Effector memory CD8-positive, alpha-beta T cell (primary cell): ENCODE measurements around the gene TCL1B.
"Not testable (repeated sequence)": the region's sequence is repeated elsewhere in the genome, so short reads cannot be mapped to it uniquely, and the experiment has no call there.

ENCODE experiments used
- ATAC-seq: fragments of 150-1000 bp; cut with Tn5 transposase; replicated peaks from 2 replicates; pipeline ENCODE4 v1.10.0; 2021; ENCODE audit warnings: mild to moderate bottlenecking, moderate library complexity
- DNase-seq, 3 experiments: peaks; one replicate each; pipeline ENCODE4 v3.0.0; 2021
- H3K27ac Mint-ChIP-seq, 2 donors: one replicate each; pipeline ENCODE4 v1.8.0; 2022; ENCODE audit warnings: mild to moderate bottlenecking in 2 of 2, mixed read lengths in 2 of 2, moderate library complexity in 2 of 2
- H3K27me3 Mint-ChIP-seq, 2 donors: one replicate each; pipeline ENCODE4 v1.8.0; 2022; ENCODE audit warnings: mixed read lengths in 2 of 2
- H3K36me3 Mint-ChIP-seq: one replicate; pipeline ENCODE4 v1.8.0; 2022; ENCODE audit warnings: mild to moderate bottlenecking, moderate library complexity, mixed read lengths; ENCODE audit not compliant: insufficient read depth
- H3K4me1 Mint-ChIP-seq, 2 donors: one replicate each; pipeline ENCODE4 v1.8.0; 2022; ENCODE audit warnings: low read depth in 2 of 2, mixed read lengths in 2 of 2
- H3K4me3 Mint-ChIP-seq, 2 donors: one replicate each; pipeline ENCODE4 v1.8.0; 2022; ENCODE audit warnings: mild to moderate bottlenecking in 2 of 2, mixed read lengths in 2 of 2, moderate library complexity in 2 of 2
- H3K9me3 Mint-ChIP-seq, 2 donors: one replicate each; pipeline ENCODE4 v1.8.0; 2022; ENCODE audit warnings: mixed read lengths in 2 of 2

TCL1B gene

DNA sequence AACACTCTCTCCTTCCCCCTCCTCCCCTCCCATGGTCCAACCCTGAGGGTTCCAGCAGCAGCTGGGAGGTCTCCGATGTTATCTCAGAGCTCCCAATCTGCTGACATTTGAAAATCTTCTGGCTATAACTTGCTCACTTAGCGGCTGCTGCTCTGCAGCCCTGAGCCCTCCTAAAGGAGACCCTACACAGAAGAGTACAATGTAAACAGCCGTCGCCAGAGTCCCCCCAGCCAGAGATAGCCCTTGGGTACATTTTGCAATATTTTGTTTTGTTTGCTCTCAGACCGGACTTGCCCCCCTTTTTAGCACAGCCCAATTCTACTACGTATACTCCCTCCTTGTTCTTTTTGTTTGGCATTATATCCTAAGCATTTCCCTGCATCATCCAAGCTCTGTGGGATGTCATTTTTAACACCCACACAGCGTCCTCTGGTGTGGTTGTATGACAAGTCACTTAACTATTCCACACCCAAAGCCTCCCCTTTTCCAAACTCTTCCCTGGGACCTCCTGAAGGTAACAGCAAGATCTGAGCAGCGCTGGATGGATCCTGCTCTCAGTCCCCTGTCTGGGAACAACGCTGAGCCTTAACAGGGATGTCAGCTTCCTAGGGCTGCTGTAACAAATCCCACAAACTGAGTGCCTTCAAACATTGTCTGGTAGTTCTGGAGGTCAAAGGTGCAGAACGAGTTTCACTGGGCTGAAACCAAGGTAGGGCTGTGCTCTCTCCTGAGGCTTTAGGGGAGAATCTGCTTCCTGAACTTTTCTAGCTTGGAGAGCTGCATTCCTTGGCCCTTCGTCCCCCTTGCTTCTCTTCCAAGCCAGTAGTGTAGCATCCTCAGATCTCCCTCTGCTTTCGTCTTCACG is 25.3 kb upstream of the TCL1B start:
- ATAC-seq = no peak
- Mint-ChIP-seq H3K9me3 (no peaks in the 10 kb centered on the region), H3K27ac (no peak overlapping the region), H3K36me3 (no peaks in the 10 kb centered on the region), H3K27me3 (peaks cover 44 to 69% of the 10 kb centered on the region in 2 donors), H3K4me1 (peaks cover 0 to 2% of the 10 kb centered on the region in 2 donors), H3K4me3 (no peak overlapping the region)
- DNase-seq = no peak

DNA sequence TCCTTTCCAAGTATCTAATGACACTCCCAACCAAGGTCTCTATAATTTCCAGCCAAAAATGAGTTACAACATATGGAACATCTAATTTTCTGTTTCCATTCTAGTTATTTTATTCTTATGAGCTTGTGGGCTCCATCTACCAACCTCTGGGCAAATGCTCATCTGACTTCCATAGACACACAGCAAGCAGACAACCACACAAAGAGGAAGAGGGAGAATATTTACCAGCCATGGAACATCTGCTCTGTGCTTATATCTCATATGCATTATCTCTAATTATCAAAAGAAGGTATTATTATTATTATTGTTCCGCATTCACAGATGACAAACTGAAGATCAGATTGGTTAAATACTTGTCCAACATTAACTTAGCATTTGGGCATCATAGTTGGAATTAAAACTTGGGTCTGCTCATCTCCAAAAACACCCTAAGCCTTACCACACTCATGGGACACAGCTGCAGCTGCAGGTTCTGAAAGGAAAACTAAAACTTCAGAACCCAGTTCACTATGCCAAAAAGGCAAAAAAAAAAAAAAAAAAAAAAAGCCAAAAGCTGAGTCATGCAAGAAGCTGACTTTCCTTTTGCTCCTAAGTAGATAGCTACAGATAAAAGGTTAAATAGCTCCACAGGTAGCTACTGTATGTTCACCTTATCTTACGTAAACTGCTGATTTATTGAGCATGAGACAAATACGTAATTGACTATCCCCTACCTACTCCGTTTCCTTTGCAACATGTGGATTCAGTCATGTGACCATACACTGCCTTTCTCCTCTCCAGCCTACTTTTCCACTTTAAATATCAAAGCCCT is 23.6 kb upstream of the TCL1B start:
- no peaks in the 10 kb centered on the region for H3K36me3 Mint-ChIP-seq
- no peak for ATAC-seq

DNA sequence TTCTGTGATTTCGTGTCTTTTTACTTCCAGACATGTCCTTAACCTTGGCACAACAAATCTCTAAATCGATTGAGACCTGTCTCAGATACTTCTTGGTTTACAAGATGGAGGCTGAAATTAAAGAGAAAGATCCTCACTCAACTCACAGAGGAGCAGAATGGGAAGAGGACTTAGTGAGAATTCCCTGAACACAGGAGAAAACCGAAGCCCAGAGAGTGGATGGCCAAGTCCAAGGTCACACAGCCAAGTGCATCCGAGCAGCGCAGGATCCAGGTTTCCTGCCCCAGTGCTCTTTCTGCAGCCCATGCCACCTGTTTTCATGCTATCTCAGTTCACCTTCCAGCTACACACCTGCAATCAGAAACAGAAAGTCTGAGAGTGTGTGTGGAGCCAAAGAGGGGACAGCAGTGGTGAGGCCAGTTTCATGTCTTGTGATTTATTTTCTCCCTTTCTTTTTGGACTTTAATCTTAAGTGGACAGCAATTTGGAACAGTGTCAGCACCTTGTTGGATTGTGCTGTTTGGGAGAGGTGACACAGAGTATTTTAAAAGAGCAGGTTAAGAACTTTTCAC is 22.9 kb upstream of the TCL1B start:
- no peak overlapping the region for H3K4me3 Mint-ChIP-seq
- H3K27ac Mint-ChIP-seq = no peak overlapping the region

More for the DNA sequence above, 23.6 kb upstream of the TCL1B start:
- Mint-ChIP-seq H3K4me3 (no peak overlapping the region), H3K9me3 (no peaks in the 10 kb centered on the region), H3K27ac (no peak overlapping the region), H3K4me1 (peaks cover 0 to 2% of the 10 kb centered on the region in 2 donors), H3K27me3 (peaks cover 45 to 82% of the 10 kb centered on the region in 2 donors)
- no peak for DNase-seq

DNA sequence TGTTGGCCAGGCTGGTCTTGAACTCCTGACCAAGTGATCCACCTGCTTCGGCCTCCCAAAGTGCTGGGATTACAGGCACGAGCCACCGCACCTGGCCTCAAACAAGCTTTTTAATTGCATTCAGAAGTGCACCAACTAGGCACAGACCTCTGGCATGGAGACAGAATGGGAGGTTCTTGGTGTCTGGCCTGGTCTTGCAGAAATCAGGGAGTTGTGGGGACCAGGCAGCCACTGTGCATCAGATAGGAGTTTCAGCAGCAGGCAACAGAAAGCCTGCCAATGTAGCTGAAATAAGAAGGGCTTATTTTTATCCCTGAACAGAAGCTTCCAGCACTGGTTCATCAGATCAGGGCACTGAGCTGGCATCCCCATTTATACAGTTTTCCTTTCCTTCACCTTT is 22.2 kb upstream of the TCL1B start:
- Mint-ChIP-seq H3K36me3 (no peaks in the 10 kb centered on the region), H3K27ac (no peak overlapping the region), H3K4me1 (peaks cover 0 to 2% of the 10 kb centered on the region in 2 donors), H3K27me3 (peaks cover 48 to 82% of the 10 kb centered on the region in 2 donors), H3K4me3 (no peak overlapping the region), H3K9me3 (no peaks in the 10 kb centered on the region)
- DNase-seq (no peak), ATAC-seq (no peak)

More for the DNA sequence above, 22.9 kb upstream of the TCL1B start:
- no peaks in the 10 kb centered on the region for H3K9me3 Mint-ChIP-seq
- ATAC-seq (no peak), DNase-seq (no peak)
- H3K4me1 Mint-ChIP-seq = peaks cover 0 to 2% of the 10 kb centered on the region in 2 donors
- no peaks in the 10 kb centered on the region for H3K36me3 Mint-ChIP-seq
- peaks cover 47 to 82% of the 10 kb centered on the region in 2 donors for H3K27me3 Mint-ChIP-seq

DNA sequence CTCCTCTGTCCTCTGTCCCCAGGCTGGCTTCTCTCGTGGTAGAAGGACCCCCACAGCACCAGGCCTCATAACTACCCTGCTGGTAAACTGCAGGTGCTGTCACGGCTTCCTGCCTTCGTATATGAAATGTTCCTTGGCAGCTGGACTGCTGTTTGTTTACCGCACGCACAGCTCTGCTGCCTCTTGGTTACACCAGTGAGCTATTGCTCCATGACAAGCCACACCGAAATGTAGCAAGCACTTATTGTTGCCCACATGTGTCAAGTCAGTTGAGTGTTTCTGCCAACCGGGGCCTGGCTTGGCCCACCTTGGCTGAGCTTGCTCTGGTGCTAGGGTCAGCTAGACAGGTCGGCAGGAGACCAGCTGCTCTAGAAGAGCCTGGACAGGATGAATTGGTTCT is 21.7 kb upstream of the TCL1B start:
- DNase-seq (no peak), ATAC-seq (no peak)
- H3K4me3 Mint-ChIP-seq = peak overlapping the region in 1 of 2 donors; percentile 29
- H3K27me3 Mint-ChIP-seq = peaks cover 48 to 82% of the 10 kb centered on the region in 2 donors
- H3K36me3 Mint-ChIP-seq = no peaks in the 10 kb centered on the region
- no peak overlapping the region for H3K27ac Mint-ChIP-seq
- peaks cover 0 to 2% of the 10 kb centered on the region in 2 donors for H3K4me1 Mint-ChIP-seq
- no peaks in the 10 kb centered on the region for H3K9me3 Mint-ChIP-seq

DNA sequence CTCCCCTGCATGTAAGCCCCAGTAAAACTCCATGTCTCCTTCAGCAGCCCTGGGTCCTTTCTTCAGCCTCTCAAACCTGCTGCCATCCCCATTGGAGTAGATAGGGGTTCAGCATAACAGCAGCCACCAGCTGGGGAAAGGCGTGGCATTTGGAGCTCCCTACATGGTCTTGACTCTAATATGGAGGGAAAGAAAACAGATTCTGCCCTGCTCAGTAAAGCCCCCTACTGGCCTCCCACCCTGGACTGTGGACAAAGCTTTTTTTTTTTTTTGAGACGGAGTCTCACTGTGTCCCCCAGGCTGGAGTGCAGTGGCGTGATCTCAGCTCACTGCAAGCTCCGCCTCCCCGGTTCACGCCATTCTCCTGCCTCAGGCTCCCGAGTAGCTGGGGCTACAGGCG is 20.7 kb upstream of the TCL1B start:
- not testable (repeated sequence) for H3K27ac Mint-ChIP-seq, H3K4me1 Mint-ChIP-seq, ATAC-seq, DNase-seq, H3K36me3 Mint-ChIP-seq, H3K9me3 Mint-ChIP-seq, H3K4me3 Mint-ChIP-seq
- H3K27me3 Mint-ChIP-seq = peaks cover 48 to 83% of the 10 kb centered on the region in 2 donors

DNA sequence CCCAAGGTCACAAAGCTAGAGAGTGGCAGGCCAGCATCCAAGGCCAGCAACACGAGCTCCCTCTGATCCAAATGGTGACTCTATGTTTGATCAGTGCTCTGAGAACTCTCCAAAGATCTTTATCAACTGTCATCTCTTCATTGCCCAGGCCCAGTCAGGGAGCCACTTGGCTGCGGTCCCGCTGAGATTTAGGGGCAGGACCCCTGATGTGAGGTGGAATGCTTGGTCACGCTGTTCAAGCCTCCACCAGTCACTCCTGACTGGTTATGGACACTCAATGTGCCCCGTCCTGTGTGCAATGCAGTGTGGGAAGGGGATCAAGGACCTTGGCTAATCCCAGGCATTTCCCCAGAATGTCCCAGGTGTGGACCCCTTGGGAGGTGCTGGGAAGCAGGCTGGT is 19.8 kb upstream of the TCL1B start:
- no peaks in the 10 kb centered on the region for H3K4me1 Mint-ChIP-seq
- peaks cover 48 to 83% of the 10 kb centered on the region in 2 donors for H3K27me3 Mint-ChIP-seq
- no peak overlapping the region for H3K27ac Mint-ChIP-seq
- no peak overlapping the region for H3K4me3 Mint-ChIP-seq
- H3K9me3 Mint-ChIP-seq = no peaks in the 10 kb centered on the region
- DNase-seq (no peak), ATAC-seq (no peak)
- no peaks in the 10 kb centered on the region for H3K36me3 Mint-ChIP-seq

DNA sequence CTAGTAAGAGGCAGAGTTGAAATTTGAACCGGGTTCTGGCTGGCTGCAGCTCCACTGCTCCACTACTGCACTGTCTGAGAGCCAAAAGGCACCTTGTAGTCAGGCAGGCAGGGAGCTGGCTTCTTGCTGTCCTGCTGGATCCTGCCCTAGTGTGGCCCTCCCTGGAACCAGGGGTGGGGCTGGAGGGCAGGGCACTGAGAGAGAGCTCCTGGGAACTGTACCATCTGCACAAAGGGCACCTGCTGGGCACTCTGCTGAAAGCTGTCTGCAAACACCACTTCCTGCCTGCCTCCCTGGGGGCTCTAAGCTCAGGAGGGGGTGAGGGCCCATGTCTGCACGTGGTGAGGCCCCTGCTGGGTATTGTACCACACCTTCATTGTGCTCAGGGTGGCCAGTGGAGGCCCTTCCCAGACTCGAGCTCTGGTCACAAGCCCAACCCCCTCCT is 19.0 kb upstream of the TCL1B start:
- H3K4me1 Mint-ChIP-seq = no peaks in the 10 kb centered on the region
- H3K9me3 Mint-ChIP-seq = no peaks in the 10 kb centered on the region
- no peaks in the 10 kb centered on the region for H3K36me3 Mint-ChIP-seq
- peaks cover 50 to 78% of the 10 kb centered on the region in 2 donors for H3K27me3 Mint-ChIP-seq
- no peak overlapping the region for H3K4me3 Mint-ChIP-seq
- DNase-seq = no peak
- no peak overlapping the region for H3K27ac Mint-ChIP-seq
- ATAC-seq = no peak

DNA sequence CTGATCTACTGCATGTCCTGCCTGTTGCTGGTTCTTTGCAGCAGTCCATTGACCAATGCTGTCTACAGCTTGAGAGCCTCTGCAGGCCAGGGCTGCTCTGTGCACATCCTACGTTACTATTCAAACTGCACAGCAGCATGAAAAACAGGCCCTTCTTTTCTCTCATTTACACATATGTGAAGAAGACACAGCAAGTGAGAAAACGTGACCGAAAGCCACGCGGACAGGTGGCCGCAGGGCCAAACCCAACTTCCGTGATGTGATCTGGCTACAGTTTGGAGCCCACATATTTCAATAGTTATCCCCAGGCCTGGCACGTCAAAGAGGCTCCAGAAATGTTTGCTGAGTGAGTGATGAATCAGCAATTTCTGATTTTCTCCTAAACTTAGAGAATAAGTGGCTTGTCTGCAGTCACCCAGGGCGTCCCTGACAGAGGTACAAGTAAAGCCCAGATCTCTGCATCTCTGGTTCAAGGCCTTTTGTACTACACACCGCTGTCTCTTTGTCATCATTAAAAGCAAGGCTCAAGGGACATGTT is 17.9 kb upstream of the TCL1B start:
- no peak overlapping the region for H3K27ac Mint-ChIP-seq

DNA sequence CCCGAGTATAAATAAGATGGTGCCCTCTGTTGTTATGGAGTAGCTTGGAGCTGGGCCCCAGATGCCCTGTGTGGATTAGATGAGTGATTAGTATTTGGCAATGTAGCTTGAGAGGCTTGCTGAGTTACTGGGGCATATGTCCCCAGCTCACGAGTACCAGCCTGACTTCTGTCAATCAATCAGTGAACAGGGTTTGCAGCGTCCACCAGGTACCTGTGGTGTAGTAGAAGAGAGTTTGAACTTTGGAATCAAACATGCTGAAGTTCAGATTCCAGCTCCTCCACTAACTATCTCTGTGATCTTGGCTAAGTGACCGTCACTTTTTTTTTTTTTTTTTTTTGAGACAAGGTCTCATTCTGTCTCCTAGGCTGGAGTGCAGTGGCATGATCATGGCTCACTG is 11.6 kb upstream of the TCL1B start:
- no peak overlapping the region for H3K27ac Mint-ChIP-seq
- peaks cover 71 to 84% of the 10 kb centered on the region in 2 donors for H3K27me3 Mint-ChIP-seq
- ATAC-seq = no peak
- no peak overlapping the region for H3K4me3 Mint-ChIP-seq
- DNase-seq = no peak
- no peaks in the 10 kb centered on the region for H3K36me3 Mint-ChIP-seq
- H3K9me3 Mint-ChIP-seq = no peaks in the 10 kb centered on the region
- H3K4me1 Mint-ChIP-seq = no peaks in the 10 kb centered on the region

More for the DNA sequence above, 17.9 kb upstream of the TCL1B start:
- Mint-ChIP-seq H3K4me1 (no peaks in the 10 kb centered on the region), H3K4me3 (no peak overlapping the region), H3K9me3 (no peaks in the 10 kb centered on the region), H3K36me3 (no peaks in the 10 kb centered on the region), H3K27me3 (peaks cover 59 to 83% of the 10 kb centered on the region in 2 donors)
- DNase-seq (no peak), ATAC-seq (no peak)

DNA sequence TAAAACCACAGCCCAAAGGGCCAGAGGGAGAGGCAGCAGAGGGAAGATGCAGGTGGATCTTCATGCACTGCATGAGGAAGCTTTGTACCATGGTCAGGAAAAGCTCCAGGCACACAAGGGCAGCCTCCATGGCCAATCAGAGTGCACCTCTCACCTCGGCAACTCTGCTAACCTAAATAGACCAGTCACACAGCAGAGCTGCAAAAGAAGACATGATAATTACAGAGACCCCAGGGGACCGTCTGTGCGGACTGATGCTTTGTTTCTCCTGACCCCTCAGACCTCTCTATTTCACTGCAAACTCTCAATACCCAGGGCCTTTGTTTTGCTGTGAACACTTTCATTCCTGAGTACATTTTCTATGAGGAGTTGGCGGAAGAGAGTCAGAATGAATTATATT is 10.7 kb upstream of the TCL1B start:
- Mint-ChIP-seq H3K27ac (no peak overlapping the region), H3K4me1 (no peaks in the 10 kb centered on the region), H3K27me3 (peaks cover 66 to 79% of the 10 kb centered on the region in 2 donors), H3K4me3 (no peak overlapping the region), H3K9me3 (no peaks in the 10 kb centered on the region), H3K36me3 (no peaks in the 10 kb centered on the region)
- ATAC-seq = no peak
- no peak for DNase-seq

DNA sequence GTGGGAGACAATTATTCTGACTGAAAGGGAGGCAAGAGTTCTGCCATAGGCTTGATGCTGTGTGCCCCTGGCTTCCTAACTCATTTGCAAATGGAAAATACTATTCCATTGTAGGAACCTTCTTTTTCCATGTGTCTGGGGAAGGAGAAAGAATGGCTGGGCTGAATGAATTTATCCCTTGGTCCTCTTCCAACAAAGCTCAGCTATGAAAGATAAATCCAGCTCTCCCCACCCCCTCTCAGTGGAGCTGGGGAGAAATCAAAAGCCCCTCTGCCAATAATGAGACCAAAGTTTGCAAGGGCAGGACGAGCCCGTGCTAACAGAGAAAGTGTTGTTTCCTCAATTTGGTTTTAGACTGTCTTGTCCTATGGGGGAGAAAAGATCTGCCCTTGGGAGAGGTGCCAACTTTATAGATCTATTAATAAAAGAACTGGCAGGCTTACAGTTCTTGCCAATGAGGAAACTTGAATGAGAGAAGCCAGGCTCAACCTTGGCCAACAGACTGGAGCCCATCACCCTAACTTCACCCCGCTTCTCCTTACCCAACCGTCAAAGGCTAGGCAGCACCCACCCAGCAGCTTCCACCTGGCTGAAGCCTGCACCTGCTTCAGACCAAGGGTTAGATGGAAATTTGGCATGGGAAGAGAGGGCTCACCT is 8.9 kb upstream of the TCL1B start:
- no peaks in the 10 kb centered on the region for H3K9me3 Mint-ChIP-seq
- H3K4me1 Mint-ChIP-seq = no peaks in the 10 kb centered on the region
- H3K4me3 Mint-ChIP-seq = no peak overlapping the region
- DNase-seq (no peak), ATAC-seq (no peak)
- H3K27me3 Mint-ChIP-seq = peaks cover 53 to 67% of the 10 kb centered on the region in 2 donors
- H3K27ac Mint-ChIP-seq = no peak overlapping the region
- no peaks in the 10 kb centered on the region for H3K36me3 Mint-ChIP-seq
